ENCODE measurements around the gene REXO1. TPM values are rescaled to one million over a fixed set of nuclear protein-coding genes. Genes with fewer than 3 reads are reported as not detected.
A peak's percentile ranks its signal among the peaks of the same experiment; 100 is the strongest.

Gene REXO1
- total RNA-seq, 2 donors from 2014 or later, result 42.0 to 51.7 TPM

- no peaks in the 10 kb centered on the region for H3K27me3 ChIP-seq
- no peak overlapping the region for H3K4me3 ChIP-seq
- peaks cover 3% of the 10 kb centered on the region for H3K4me1 ChIP-seq
- no peak for DNase-seq
- H3K36me3 ChIP-seq, result no peaks in the 10 kb centered on the region
- intact Hi-C loops (cut with DNase I), result no loop called here
- no peak for TF ChIP-seq CTCF (IDR thresholded peaks at IDR 0.05)
- H3K27ac ChIP-seq, result no peak overlapping the region
- H3K9me3 ChIP-seq, result no peaks in the 10 kb centered on the region
- no peak overlapping the region for H3K9ac ChIP-seq (ENCODE audit: low read depth in 2 of 2, low read length in 2 of 2)
Observed at GRCh38 chr19:1868971-1869370, 20.7 kb upstream of the REXO1 start.

- H3K27me3 ChIP-seq, result no peaks in the 10 kb centered on the region
- H3K9ac ChIP-seq (ENCODE audit: low read depth in 2 of 2, low read length in 2 of 2), result no peak overlapping the region
- no peak for TF ChIP-seq CTCF (IDR thresholded peaks at IDR 0.05)
- DNase-seq, result no peak
- no peaks in the 10 kb centered on the region for H3K4me1 ChIP-seq
- no peaks in the 10 kb centered on the region for H3K9me3 ChIP-seq
- intact Hi-C loops (cut with DNase I), result no loop called here
- no peak overlapping the region for H3K27ac ChIP-seq
- H3K4me3 ChIP-seq, result no peak overlapping the region
- H3K36me3 ChIP-seq, result no peaks in the 10 kb centered on the region
Observed at GRCh38 chr19:1867349-1867724, 19.1 kb upstream of the REXO1 start.

- intact Hi-C loops (cut with DNase I), result no loop called here
- H3K4me3 ChIP-seq, result no peak overlapping the region
- no peak overlapping the region for H3K9ac ChIP-seq (ENCODE audit: low read depth in 2 of 2, low read length in 2 of 2)
- no peaks in the 10 kb centered on the region for H3K36me3 ChIP-seq
- no peak for TF ChIP-seq CTCF (IDR thresholded peaks at IDR 0.05)
- no peaks in the 10 kb centered on the region for H3K27me3 ChIP-seq
- peaks cover 2% of the 10 kb centered on the region for H3K4me1 ChIP-seq
- H3K9me3 ChIP-seq, result no peaks in the 10 kb centered on the region
- no peak overlapping the region for H3K27ac ChIP-seq
- no peak for DNase-seq
Observed at GRCh38 chr19:1866693-1867348, 18.5 kb upstream of the REXO1 start.

GRCh38 chr19:1865172-1866010, 17.1 kb upstream of the REXO1 start:
- H3K9me3 ChIP-seq, result no peaks in the 10 kb centered on the region
- DNase-seq, result no peak
- H3K9ac ChIP-seq (ENCODE audit: low read depth in 2 of 2, low read length in 2 of 2), result peak overlapping the region; percentile 53 to 54
- intact Hi-C loops (cut with DNase I), result no loop called here
- H3K4me3 ChIP-seq, result peak overlapping the region; percentile 72
- H3K27ac ChIP-seq, result peak overlapping the region; percentile 91
- peaks cover 13% of the 10 kb centered on the region for H3K4me1 ChIP-seq
- no peaks in the 10 kb centered on the region for H3K27me3 ChIP-seq
- no peak for TF ChIP-seq CTCF (IDR thresholded peaks at IDR 0.05)
- no peaks in the 10 kb centered on the region for H3K36me3 ChIP-seq

GRCh38 chr19:1864480-1865171, 16.3 kb upstream of the REXO1 start:
- peak; percentile 90 for TF ChIP-seq CTCF (IDR thresholded peaks at IDR 0.05)
- no peaks in the 10 kb centered on the region for H3K27me3 ChIP-seq
- peak; percentile 75 for DNase-seq
- peak overlapping the region; percentile 91 for H3K27ac ChIP-seq
- H3K4me3 ChIP-seq, result peak overlapping the region; percentile 72
- peaks cover 21% of the 10 kb centered on the region for H3K4me1 ChIP-seq
- no peaks in the 10 kb centered on the region for H3K9me3 ChIP-seq
- H3K36me3 ChIP-seq, result no peaks in the 10 kb centered on the region
- H3K9ac ChIP-seq (ENCODE audit: low read depth in 2 of 2, low read length in 2 of 2), result peak overlapping the region; percentile 53 to 54
- intact Hi-C loops (cut with DNase I), result no loop called here
